ENCODE results near the gene FBXO34.
"Not testable (repeated sequence)": the region's sequence is repeated elsewhere in the genome, so short reads cannot be mapped to it uniquely, and the experiment has no call there.

FBXO34 gene

DNA sequence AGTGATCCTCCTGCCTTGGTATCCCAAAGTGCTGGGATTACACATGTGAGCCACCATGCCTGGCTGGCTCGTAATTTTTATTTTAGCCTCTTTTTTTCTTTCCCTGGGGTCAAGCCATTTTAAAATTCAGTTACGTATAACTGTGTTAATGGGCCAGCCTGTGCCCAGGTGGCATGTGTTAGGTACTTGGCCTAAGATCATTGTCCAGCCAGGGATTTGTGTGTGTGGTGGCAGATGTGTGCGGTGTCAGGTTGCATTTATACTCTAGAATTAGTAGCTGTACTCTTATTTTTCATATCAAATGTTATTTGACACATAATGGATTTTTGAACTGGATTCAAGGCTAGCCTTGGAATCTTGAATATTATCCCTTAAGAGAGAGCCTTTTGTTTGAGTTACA is 69.3 kb downstream of the FBXO34 start:
- no peak for DNase-seq (ENCODE audit: low read depth in 2 of 2, low spot score in 1 of 2)

DNA sequence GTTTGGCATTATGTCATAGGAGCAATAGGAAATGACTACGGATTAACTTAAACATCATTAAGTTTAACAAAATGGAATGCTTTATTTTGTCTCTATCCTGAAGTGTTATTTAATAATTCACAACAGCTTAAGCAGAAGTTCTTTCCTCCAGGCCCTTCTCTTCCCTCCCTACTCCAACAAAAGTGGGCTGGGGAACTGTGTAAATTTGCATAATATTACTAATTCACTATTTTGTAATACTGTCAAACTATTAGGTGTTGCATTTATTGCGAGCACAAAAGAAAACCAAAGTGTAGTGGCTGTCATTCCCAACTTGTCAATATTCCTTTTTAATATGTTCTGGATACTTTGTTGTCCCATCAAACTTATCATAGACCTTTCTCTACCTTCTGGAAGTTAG is 70.6 kb downstream of the FBXO34 start:
- DNase-seq (ENCODE audit: low read depth in 2 of 2, low spot score in 1 of 2) = no peak

DNA sequence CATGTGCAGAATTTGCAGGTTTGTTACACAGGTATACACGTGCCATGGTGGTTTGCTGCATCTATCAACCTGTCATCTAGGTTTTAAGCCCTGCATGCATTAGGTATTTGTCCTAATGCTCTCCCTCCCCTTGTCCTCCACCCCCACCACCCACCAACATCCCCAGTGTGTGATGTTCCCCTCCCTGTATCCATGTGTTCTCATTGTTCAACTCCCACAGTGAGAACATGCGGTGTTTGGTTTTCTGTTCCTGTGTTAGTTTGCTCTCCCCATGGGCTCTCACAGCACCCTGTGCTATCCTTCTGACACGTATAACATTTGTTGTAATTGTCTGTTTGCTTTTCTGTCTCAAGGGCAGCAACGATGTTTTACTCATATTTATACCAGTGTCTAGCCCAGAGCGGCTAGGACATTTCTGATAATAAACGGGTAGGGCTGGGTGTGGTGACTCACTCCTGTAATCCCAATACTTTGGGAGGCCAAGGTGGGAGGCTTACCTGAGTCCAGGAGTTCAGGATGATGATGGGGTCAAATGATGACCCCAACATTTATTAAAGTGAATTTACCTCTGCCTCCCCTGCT is 73.5 kb downstream of the FBXO34 start:
- DNase-seq (ENCODE audit: low read depth in 2 of 2, low spot score in 1 of 2) = not testable (repeated sequence)

DNA sequence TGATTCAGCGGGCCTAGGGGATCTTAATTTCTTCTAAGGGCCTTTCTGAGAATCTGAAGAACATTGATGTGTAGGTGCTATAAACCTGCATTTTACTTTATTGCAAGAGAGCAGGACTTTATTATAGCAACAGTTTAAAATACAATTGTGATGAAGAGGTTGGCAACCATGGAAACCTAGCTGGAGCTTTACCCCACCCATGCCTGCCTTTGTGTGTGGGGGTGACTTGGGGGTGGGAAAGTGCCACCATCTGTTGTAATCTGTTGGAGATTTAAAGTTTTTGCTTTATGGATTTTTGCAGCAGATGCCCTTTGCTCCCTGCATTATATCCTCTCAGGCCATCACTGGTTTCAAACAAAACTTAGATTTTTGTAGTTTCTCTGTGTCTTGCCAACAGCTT is 75.8 kb downstream of the FBXO34 start:
- DNase-seq (ENCODE audit: low read depth in 2 of 2, low spot score in 1 of 2) = no peak

DNA sequence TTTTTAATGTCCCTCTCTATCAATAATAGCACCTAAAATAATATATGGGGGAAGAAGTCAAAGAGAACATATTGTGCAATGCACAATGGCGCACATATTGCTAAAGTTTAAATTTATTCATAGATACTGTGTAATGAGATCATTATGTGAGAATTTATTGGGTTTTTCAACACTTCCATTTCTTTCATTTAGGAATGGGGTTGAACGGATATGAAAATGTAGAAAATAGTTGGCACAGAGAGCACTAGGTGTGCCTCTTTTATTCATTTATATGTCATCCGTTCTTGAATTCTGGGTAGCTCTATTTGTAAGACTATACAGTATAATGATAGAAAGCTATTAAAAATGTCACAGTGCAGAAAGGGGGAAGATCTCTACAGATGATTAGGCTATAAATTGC is 76.5 kb downstream of the FBXO34 start:
- DNase-seq (ENCODE audit: low read depth in 2 of 2, low spot score in 1 of 2) = no peak

DNA sequence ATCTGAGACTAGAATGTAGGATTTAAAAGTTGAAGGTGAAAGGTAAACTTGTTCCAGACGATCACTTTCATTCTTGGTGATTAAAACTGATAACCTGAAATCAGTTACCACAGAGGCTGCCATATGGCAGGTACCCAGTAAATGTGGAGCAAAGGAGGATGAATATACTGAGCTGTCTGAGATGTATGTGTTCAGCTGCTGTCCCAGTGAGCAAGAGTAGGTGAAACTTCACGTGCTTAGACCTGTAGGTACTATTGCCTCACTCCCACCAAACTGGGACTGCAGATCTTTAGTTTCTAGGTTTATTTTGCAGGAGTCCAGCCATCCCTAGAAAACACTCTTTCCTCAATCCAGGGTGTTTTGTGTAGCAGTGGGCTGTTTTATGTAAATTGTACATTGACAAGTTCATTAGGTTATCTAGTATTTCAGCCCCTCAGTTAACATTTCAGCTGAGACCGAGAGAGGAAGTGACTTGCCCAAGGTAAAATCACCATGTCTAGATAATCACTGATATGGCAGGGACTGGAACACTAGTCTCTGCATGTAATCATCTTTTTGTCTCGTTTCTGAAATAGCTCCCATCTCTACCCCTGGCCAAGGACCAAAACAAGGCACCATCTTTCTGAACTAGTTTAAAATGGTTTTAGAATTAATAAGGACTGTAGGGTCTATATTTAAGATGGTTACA is 77.7 kb downstream of the FBXO34 start:
- no peak for DNase-seq (ENCODE audit: low read depth in 2 of 2, low spot score in 1 of 2)

DNA sequence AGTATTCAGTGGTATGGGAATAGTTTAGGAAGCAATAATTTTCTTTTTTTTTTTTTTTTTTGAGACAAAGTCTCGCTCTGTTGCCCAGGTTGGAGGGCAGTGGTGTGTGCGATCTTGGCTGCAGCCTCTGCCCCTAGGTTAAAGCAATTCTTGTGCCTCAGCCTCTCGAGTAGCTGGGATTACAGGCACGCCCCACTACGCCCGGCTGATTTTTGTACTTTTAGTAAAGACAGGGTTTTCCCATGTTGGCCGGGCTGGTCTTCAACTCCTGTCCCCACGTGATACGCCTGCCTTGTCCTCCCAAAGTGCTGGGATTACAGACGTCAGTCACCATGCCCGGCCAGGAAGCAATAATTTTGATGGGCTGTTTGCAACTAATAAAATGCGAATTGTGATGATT is 78.3 kb downstream of the FBXO34 start:
- no peak for DNase-seq (ENCODE audit: low read depth in 2 of 2, low spot score in 1 of 2)

DNA sequence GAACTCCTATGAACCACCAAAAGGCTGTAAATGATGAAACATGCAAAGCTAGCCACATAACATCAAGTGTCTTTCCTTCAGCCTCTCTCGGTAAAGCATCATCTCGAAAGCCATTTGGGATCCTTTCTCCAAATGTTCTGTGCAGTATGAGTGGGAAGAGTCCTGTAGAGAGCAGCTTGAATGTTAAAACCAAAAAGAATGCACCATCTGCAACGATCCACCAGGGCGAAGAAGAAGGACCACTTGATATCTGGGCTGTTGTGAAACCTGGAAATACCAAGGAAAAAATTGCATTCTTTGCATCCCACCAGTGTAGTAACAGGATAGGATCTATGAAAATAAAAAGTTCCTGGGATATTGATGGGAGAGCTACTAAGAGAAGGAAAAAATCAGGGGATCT is 79.2 kb downstream of the FBXO34 start:
- DNase-seq (ENCODE audit: low read depth in 2 of 2, low spot score in 1 of 2) = no peak

DNA sequence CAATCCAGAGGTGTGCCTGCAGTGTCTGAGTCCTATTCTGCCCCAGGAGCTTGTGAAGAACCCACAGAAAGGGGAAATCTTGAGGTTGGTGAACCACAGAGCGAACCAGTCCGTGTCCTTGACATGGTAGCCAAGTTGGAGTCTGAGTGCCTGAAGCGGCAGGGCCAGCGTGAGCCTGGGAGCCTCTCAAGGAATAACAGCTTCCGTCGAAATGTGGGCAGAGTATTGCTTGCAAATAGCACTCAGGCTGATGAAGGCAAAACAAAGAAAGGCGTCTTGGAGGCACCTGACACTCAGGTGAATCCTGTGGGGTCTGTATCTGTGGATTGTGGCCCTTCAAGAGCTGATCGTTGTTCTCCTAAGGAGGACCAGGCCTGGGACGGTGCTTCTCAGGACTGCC is 79.9 kb downstream of the FBXO34 start:
- DNase-seq (ENCODE audit: low read depth in 2 of 2, low spot score in 1 of 2) = no peak

DNA sequence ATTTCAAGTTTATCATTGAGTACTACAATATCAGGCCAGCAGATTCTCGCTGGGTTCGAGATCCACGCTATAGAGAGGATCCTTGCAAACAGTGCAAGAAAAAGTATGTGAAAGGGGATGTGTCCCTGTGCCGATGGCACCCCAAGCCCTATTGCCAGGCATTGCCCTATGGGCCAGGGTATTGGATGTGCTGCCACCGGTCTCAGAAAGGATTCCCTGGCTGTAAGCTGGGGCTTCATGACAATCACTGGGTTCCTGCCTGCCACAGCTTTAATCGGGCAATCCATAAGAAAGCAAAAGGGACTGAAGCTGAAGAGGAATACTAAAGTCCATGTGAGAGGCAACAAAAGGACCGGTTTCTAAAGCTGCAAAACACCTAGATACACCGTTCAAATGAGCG is 81.0 kb downstream of the FBXO34 start:
- DNase-seq (ENCODE audit: low read depth in 2 of 2, low spot score in 1 of 2) = no peak

DNA sequence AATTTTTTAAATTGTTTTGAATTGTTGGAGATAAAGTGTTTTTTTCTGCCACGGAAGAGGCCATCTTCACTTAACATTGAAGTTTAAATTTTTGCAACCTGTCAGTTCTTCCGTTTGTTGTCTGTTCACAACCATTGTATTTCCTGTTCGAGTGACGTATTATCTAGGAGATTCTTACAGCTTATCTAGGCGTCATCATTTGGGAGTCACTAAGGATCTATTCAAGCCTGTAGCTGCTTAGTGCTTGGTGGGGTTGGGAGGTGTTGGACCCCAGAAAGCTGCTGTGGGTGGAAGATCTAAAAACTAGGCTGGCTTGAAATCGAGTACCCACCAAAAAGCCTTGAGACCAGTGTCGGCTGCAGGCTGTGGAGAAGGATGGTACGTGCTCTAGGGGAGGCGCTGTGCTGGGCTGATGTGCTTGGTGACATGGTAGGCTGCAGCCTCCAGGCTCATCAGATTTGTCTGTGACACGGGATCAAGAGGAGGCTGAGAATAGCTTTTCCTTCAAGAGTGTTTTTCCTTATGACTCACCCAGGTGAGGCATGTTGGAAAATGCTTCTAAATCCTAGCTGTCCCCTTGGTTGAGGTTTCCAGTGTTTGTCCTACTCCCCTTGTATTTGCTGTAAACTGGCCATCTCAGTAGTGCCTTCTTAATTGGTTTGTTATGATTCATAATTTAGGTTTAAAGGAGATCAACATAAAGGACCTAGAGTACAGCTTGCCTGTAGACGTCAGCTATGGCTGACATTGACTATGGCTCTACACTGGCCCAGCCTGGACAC is 82.7 kb downstream of the FBXO34 start:
- DNase-seq (ENCODE audit: low read depth in 2 of 2, low spot score in 1 of 2) = no peak

DNA sequence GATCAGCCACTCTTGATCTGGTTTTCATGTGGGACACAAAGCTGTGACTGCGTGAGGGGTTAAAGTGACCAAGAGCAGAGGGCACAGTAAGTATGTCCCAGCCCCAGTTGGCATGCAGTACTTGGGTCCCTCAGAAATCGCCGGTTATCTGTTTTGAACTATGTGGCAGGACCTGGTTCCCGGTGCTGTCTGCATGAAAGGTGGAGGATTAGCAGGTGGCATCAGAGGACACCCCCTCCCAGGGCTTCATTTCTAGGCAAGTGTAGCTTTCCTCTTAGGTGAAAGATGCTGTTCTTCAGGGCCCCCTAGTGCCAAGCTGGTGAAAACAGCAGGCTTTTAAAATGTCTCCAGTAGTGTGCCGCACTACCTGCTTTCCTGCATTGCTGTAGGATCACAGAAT is 83.3 kb downstream of the FBXO34 start:
- DNase-seq (ENCODE audit: low read depth in 2 of 2, low spot score in 1 of 2) = peak in 1 of 2 donors; percentile 31

DNA sequence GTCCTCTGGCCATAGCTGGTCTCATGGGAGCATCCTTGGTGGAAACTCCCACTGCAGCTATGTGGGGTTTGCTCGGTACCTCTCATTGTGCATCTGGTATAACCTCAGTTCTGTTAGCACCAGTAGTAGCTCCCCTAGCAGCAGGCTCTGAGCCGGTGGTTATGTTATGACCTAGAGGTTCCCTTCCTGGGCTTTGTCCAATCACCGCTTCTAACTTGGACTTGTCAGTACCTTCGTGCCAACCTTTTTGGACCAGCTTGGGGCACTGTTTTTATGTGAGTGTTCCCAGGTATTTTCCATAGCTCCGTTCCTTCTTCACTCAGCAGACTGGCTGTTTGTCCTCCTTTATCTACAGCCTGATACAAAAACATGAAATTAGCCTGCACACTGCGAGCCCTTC is 84.7 kb downstream of the FBXO34 start:
- no peak for DNase-seq (ENCODE audit: low read depth in 2 of 2, low spot score in 1 of 2)

DNA sequence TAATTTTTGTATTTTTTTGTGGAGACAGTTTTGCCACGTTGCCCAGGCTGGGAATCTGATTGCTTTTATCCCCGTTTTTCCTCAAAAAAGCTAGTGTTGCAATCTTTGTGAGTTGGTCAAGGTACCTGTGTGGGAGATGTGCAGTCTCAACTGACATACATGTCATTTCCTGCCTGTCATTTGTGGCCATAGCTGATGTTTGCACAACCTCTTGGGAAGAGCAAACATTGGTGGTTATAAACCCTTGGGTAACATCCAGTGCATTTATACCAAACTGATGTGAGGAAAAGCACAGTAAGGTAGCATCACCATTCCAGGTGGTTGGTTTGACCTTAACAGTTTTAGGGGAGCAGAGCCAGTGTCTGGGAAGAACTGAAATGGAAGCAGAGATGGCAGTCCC is 85.7 kb downstream of the FBXO34 start:
- no peak for DNase-seq (ENCODE audit: low read depth in 2 of 2, low spot score in 1 of 2)

DNA sequence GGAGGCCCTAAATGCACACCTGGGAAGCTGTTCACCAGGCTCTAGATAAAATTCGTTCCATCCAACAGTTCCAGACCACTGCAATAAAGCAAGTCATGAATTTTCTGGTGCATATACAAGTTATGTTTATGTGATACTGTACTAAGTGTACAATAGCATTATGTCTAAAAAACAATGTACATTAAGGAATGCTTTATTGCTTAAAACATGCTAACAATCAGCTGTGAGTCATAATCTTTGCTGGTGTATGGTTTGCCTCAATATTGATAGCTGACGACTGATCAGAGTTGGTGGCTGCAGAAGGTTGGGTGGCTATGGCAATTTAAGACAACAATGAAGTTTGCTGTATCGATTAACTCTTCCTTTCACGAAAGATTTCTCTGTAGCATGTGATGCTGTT is 88.1 kb downstream of the FBXO34 start:
- DNase-seq (ENCODE audit: low read depth in 2 of 2, low spot score in 1 of 2) = no peak

DNA sequence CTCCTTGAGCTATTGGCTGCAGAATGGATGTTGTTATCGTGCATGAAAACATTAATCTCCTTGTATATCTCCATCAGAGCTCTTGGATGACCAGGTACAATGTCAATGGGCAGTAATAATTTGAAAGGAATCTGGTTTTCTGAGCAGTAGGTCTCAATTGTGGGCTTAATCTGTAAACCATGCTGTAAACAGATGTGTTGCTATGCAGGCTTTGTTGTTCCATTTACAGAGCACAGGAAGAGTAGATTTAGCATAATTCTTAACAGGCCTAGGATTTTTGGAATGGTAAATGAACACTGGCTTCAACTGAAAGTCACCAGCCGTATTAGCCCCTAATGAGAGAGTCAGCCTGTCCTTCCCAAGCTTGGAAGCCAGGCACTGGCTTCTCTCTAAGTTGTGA is 90.0 kb downstream of the FBXO34 start:
- no peak for DNase-seq (ENCODE audit: low read depth in 2 of 2, low spot score in 1 of 2)

DNA sequence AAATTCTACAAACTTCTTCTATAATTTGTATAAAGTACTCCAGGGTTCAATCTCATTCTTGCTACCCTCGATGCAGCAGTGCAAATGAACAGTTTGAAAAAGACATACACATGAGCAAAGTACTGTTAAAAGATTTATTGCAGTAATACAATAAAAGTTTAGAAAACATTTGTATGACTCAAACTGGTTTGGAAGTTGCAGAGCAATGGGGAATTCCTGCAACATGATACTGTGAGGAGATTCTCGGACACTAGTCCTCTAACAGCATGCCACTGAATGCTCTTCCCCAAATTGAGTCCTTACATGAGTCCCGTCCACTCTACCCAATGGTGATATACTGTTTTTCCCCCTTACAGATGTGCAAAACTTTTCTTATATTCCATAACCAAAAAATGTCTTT is 95.0 kb downstream of the FBXO34 start:
- DNase-seq (ENCODE audit: low read depth in 2 of 2, low spot score in 1 of 2) = no peak

DNA sequence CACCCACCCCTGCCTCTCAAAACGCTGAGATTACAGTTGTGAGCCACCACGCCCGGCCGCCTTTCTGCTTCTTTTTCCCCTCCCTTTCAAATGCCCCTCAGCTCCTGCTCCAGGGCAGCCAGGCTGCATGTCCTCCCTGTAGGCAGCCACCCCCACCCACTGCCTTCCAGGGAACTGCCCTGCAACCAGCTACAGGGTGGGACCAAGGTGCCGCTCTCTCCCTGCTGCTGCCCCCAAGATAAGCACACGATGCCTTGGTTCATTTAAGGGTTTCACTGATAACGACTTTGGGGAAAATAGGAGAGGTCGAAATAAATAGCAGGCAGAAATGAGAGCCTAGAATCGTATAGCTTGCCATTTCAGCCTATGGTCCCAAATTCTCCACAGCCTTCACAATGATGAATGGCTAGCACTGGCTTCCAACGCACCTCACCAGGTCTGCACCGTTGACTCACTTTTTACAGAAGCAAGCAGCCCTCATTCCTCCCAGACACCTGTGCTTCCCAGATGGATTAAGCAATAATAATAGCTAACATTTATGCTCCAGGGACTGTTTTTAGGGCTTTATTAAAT is 99.7 kb downstream of the FBXO34 start:
- DNase-seq (ENCODE audit: low read depth in 2 of 2, low spot score in 1 of 2) = no peak

DNA sequence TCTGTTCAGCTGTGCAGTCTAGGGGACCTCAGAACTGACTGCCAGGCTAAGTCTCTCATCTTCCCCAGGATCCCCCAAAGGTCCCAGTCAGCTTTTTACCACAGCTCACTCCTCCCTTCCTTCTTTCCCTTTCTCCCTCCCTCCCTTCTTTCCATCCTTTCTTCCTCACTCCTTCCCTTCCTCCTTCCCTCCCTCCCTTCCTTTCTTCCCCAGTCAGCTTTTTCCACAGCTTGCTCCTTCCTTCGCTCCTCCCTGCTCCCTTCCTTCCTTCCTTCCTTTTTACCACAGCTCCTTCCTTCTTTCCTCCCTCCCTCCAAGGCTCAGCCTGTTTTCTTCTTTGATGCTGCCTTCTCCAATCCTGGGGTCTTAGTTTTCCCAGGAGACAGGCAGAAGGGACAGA is 101.2 kb downstream of the FBXO34 start:
- DNase-seq (ENCODE audit: low read depth in 2 of 2, low spot score in 1 of 2) = no peak

DNA sequence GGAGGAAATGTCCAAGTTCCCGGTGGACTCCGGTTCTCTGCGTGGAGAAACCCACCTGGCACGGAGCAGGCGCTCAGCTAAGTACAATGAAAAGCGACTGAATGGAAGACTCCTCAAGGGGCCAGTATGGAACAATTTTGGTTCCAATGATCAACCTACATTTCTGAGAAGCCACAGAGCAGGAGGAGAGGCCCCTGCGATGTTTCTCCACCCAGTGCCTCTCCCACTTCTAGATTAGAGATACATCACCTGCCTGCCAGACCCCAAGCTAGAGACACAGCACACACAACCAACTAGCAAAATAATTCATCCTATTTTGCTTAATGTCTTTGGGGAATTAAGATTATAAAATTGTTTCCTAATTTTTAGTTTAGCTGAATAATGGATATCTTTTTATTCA is 101.6 kb downstream of the FBXO34 start:
- DNase-seq (ENCODE audit: low read depth in 2 of 2, low spot score in 1 of 2) = no peak

DNA sequence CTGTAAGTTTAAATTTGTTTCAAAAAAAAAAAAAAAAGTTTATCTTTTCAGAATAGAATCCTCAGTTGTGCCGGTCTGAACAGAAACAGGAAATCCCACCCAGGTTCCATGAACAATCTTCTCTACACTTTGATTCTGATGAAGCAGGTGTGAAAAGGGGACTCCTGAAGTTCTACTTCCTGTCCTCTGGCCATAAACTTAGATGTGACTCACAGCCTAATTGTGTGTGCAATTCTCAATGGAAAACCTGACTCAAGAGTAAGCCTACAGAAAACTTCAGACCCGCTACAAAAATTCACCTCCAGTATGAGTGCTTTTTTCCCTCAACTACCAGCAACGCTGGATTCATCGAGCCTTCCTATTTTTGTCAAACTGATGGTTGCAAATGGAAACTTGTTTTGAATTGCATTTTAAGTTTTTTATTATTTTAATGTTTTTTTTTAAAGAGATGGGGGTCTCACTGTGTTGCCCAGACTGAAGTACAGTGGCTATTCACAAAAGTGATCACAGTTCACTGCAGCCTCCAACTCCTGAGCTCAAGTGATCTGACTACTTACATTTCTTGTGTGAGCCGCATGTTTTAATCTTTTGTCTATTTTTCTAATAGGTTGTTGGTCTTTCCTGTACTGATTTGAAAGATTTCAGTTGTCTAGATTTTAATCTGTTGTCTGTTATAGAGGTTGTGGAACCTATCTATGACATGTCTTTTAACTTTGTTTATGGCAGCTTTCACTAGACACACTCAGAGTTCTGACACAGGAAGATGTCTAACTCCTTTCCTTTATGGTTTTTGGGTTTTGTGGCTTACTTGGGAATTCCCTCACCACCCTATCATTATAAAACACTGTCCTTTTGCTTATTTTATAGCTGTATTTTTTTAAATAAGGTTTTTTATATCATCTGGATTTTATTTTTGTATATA is 102.8 kb downstream of the FBXO34 start:
- DNase-seq (ENCODE audit: low read depth in 2 of 2, low spot score in 1 of 2) = no peak

Data from stimulated activated CD8-positive, alpha-beta memory T cell treated with anti-CD3 and anti-CD28 coated beads, Interleukin-4, amount 100 ng/mL, for 1 hour (primary cell).